Esophagus squamous epithelium (tissue), 5 donors: ENCODE measurements around the gene COL6A5. TPM values are rescaled to one million over a fixed set of nuclear protein-coding genes. Genes with fewer than 3 reads are reported as not detected.

Experiments
- DNase-seq: peaks from one replicate; lab custom pipeline; 2025; lab: John Stamatoyannopoulos, UW
- H3K27ac ChIP-seq, 4 donors: fragments of 200-600 bp; sonication (generic); one replicate each; pipeline ENCODE4 v1.5.1; 2016 to 2019; ENCODE audit warnings: mild to moderate bottlenecking in 1 of 4
- H3K27me3 ChIP-seq, 4 donors: fragments of 200-600 bp; sonication (generic); 1 replicate in 3 of 4; 2 replicates in 1 of 4; pipeline versions ENCODE4 v1.5.1 to v1.6.0; 2017 to 2021; ENCODE audit warnings: antibody characterized with exemption in 1 of 4
- H3K36me3 ChIP-seq, 3 donors: fragments of 200-600 bp; sonication (generic); one replicate each; pipeline ENCODE4 v1.5.1; 2016 to 2019
- H3K4me1 ChIP-seq, 3 donors: fragments of 200-600 bp; sonication (generic); one replicate each; pipeline ENCODE4 v1.5.1; 2017 to 2019
- H3K4me3 ChIP-seq, 4 donors: fragments of 200-600 bp; sonication (generic); 1 replicate in 3 of 4; 2 replicates in 1 of 4; pipeline ENCODE4 v1.5.1; 2016 to 2019; ENCODE audit warnings: mild to moderate bottlenecking in 2 of 4, moderate library complexity in 1 of 4
- H3K9me3 ChIP-seq, 3 donors: fragments of 200-600 bp; sonication (generic); one replicate each; pipeline ENCODE4 v1.5.1; 2016 to 2019
- CTCF ChIP-seq, 6 experiments: fragments of 450-650 bp in 4 of 6; fragments of 200-600 bp in 2 of 6; sonication (generic) in 2 of 6; IDR thresholded peaks; one replicate each; pipeline ENCODE4 v1.5.1; 2016 to 2019; ENCODE audit warnings: antibody characterized with exemption in 6 of 6, mild to moderate bottlenecking in 4 of 6, moderate library complexity in 4 of 6
- POLR2A ChIP-seq, 4 donors: fragments of 450-650 bp; IDR thresholded peaks; one replicate each; pipeline ENCODE4 v1.6.1; 2017; ENCODE audit warnings: antibody characterized with exemption in 4 of 4, mild to moderate bottlenecking in 4 of 4, moderate library complexity in 3 of 4
- WGBS, 2 donors: methylation state at CpG; one replicate each; pipeline ENCODE4 v1.1.5; 2018; 5-methylcytosine and 5-hydroxymethylcytosine counted together
- intact Hi-C: fragments of 100-400 bp; cut with DNase I; formaldehyde crosslinking; loops from one replicate; pipeline ENCODE4 v1.15.0; 2022
- total RNA-seq, 4 donors: library from RNA; depleted of rRNA; stranded (reverse); fragments of >200 nt; gene quantifications; one replicate each; pipeline ENCODE4 v1.1.0, GENCODE V29; 2016
- donor health status: DM: yes; HTN: yes; CAD: no.

Gene COL6A5
- total RNA-seq, 4 donors from 2014 or later: 0.11 to 0.76 (median 0.20) TPM

DNA sequence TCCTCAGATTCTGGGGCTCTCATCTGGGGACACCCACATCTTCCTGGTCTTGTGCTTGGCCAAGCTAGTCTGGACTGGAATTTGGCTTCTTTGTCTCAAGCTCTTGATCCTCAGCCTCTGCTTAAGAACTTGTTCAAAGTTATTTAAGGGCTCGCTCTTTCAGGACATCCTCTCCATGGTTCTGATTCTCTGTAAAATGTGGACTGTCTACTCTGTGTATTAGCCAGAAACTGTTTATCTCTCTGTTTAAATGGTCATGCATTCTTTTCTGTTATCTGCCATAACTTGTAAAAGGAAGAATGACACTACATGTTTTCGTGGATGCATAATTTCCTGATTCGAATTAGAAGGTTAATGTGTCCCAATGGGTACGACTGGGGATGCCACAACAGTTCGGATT is 79.4 kb downstream of the COL6A5 start:
- Histone ChIP-seq H3K36me3 (no peaks in the 10 kb centered on the region), H3K27ac (no peak overlapping the region), H3K9me3 (no peaks in the 10 kb centered on the region), H3K4me3 (no peak overlapping the region), H3K4me1 (no peaks in the 10 kb centered on the region), H3K27me3 (no peaks in the 10 kb centered on the region)
- 73 to 85% methylated on average over 5 of the region's 5 CpGs for WGBS, 2 donors
- TF ChIP-seq CTCF (IDR thresholded peaks at IDR 0.05) (no peak), POLR2A (IDR thresholded peaks at IDR 0.05) (no peak)
- intact Hi-C loops: no loop called here
- DNase-seq: no peak

DNA sequence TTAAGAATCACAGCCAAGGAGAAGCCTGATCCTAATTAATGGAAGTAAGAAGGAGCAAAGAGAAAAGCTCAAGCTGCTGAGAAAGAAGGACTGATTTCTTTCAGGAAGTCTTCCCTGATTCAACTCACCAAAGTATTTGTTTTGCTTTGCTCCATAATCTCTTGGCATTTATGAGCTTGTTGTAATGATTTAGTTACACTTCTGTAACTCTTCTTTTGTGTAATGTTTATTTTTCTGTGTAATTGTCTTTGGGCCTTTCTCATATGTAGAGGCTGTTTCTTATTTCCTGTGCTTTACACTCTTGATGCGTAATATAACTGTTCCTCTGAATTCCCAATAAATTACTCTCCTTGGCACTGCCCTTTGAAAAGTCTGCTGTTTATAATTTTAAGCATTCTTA is 80.0 kb downstream of the COL6A5 start:
- H3K36me3 ChIP-seq: no peaks in the 10 kb centered on the region
- no peaks in the 10 kb centered on the region for H3K4me1 ChIP-seq
- no peak overlapping the region for H3K27ac ChIP-seq
- H3K9me3 ChIP-seq: no peaks in the 10 kb centered on the region
- H3K27me3 ChIP-seq: no peaks in the 10 kb centered on the region
- DNase-seq: no peak
- intact Hi-C loops: no loop called here
- TF ChIP-seq POLR2A (IDR thresholded peaks at IDR 0.05) (no peak), CTCF (IDR thresholded peaks at IDR 0.05) (no peak)
- H3K4me3 ChIP-seq: no peak overlapping the region
- WGBS, 2 donors: 65% methylated on average over 1 of the region's 1 CpG

DNA sequence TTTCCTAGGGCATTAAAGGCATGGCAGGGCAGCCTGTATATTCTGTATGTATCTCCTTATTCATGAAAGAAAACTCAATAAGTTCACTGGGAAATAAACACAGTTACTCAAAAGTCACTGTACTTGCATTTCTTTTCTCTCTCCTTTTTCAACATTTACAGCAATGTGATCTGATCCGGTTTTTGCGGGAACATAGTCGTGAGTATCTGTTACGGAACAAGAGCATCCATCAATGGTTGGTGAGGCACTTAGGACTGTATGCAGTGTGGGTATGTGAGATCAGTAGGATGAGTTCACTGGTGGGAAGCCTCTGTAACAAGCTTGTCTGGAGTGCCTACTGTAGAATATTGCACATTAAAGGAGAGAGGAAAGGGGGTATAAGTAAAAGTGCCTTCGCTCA is 80.7 kb downstream of the COL6A5 start:
- no peaks in the 10 kb centered on the region for H3K27me3 ChIP-seq
- DNase-seq: no peak
- no peaks in the 10 kb centered on the region for H3K4me1 ChIP-seq
- intact Hi-C loops: no loop called here
- H3K9me3 ChIP-seq: no peaks in the 10 kb centered on the region
- H3K27ac ChIP-seq: no peak overlapping the region
- H3K36me3 ChIP-seq: no peaks in the 10 kb centered on the region
- H3K4me3 ChIP-seq: no peak overlapping the region
- no peak for TF ChIP-seq CTCF (IDR thresholded peaks at IDR 0.05)
- TF ChIP-seq POLR2A (IDR thresholded peaks at IDR 0.05): no peak
- WGBS, 2 donors: 78 to 91% methylated on average over 5 of the region's 5 CpGs

DNA sequence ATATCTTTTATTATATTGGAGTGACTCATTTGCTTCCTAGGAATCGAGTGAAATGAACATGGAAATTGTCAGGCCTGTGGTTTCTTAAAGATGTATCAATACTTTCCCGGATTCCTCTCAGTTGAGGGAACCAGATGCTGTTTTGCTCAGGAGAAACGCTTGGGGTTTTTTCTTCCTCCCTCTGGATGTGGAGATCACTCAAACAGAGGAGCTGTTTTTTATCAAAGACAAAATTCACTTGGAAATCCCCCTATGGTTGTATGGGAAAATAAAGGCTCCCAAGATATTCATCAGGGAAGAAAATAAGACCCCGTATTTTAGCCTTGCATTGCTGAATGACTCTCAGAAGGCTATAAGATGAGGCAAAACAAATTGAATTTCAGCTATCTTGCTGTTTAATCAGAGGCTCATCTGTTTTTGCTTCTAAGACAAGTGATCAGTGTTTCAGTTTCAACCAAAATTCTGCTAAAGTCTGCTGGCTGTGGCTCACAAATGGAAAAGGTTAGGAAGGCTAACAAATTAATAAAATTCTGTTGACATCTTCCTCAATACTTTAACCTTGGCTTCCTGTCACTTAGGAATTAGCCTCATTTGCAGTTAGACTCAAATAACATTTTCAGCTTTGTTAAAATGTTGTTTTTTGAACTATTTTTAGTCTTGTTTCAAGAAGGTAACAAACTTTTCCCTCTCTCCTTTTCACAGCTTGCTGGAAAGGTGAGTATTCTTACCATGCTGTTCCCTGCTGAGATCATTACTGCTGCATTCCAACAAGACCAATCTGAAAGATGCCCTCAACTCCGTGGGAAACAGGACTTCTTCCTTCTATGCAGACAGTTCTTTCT is 83.6 kb downstream of the COL6A5 start:
- no peak overlapping the region for H3K4me3 ChIP-seq
- DNase-seq: no peak
- no peaks in the 10 kb centered on the region for H3K27me3 ChIP-seq
- H3K27ac ChIP-seq: no peak overlapping the region
- TF ChIP-seq POLR2A (IDR thresholded peaks at IDR 0.05): no peak
- no peaks in the 10 kb centered on the region for H3K9me3 ChIP-seq
- intact Hi-C loops: no loop called here
- H3K4me1 ChIP-seq: no peaks in the 10 kb centered on the region
- 46 to 53% methylated on average over 5 of the region's 5 CpGs for WGBS, 2 donors
- H3K36me3 ChIP-seq: no peaks in the 10 kb centered on the region

DNA sequence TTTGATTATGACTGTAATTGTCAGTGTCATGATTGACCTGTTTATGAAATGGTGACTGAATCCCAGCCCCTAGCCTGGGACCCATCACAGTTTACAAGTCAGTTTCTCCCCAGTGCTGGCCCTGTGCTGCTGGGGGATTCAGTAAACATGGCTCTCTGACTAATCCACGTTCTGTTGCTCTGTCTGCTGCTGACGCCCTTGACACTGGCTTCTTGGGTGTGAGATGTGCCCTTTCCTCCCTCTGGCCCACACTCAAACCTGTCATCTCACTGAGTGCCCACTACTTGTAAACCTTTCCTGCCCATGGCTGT is 84.2 kb downstream of the COL6A5 start:
- Histone ChIP-seq H3K4me3 (no peak overlapping the region), H3K27me3 (no peaks in the 10 kb centered on the region), H3K27ac (no peak overlapping the region), H3K9me3 (no peaks in the 10 kb centered on the region), H3K4me1 (no peaks in the 10 kb centered on the region), H3K36me3 (no peaks in the 10 kb centered on the region)
- 48 to 53% methylated on average over 2 of the region's 2 CpGs for WGBS, 2 donors
- DNase-seq: no peak
- intact Hi-C loops: no loop called here
- TF ChIP-seq POLR2A (IDR thresholded peaks at IDR 0.05): no peak
- TF ChIP-seq CTCF (IDR thresholded peaks at IDR 0.05): no peak
